HL-60 (cell line): ENCODE data around the gene PLPP3.

Experiments used
- DNase-seq, 2 experiments: peaks; one replicate each; pipeline ENCODE4 v3.0.0-alpha.2; 2010 to 2020; ENCODE audit warnings: low read depth in 1 of 2, low spot score in 1 of 2
- H3K27ac ChIP-seq: fragments of 250-450 bp; sonication (Bioruptor Pico); replicated peaks from 2 replicates; pipeline ENCODE4 v1.5.1; 2020; ENCODE audit warnings: mild to moderate bottlenecking, moderate library complexity
- H3K27me3 ChIP-seq: fragments of 250-450 bp; sonication (Bioruptor Pico); 2 replicates; pipeline ENCODE4 v1.5.1; 2021; ENCODE audit warnings: mild to moderate bottlenecking, moderate library complexity; ENCODE audit not compliant: insufficient read depth, poor library complexity, severe bottlenecking
- H3K4me3 ChIP-seq: replicated peaks from 2 replicates; pipeline ENCODE4 v1.5.1; 2011; ENCODE audit warnings: mild to moderate bottlenecking, control low read depth, low read length; ENCODE audit not compliant: insufficient read depth
- GABPA ChIP-seq: IDR thresholded peaks from 2 replicates; pipeline ENCODE4 v1.6.1; 2012; ENCODE audit warnings: low read depth
- POLR2AphosphoS5 ChIP-seq: IDR thresholded peaks from 2 replicates; pipeline ENCODE4 v1.6.1; 2012; ENCODE audit warnings: low read depth
- REST ChIP-seq: IDR thresholded peaks from 2 replicates; pipeline ENCODE4 v1.6.1; 2012; ENCODE audit warnings: low read depth; ENCODE audit not compliant: insufficient replicate concordance
- SPI1 ChIP-seq: IDR thresholded peaks from 2 replicates; pipeline ENCODE4 v1.6.1; 2012; ENCODE audit warnings: low read depth, mild to moderate bottlenecking, borderline replicate concordance
- TF ChIP-seq, protein P1 (sequence below): IDR thresholded peaks from one replicate; pipeline ENCODE4 v1.5.1; 2011; ENCODE audit warnings: low read length, control low read depth, inconsistent platforms; ENCODE audit not compliant: insufficient read depth

The PLPP3 gene

GRCh38 chr1:56472860-56473259, 106.5 kb downstream of the PLPP3 start:
- H3K27me3 ChIP-seq, result peaks cover 12% of the 10 kb centered on the region
- TF ChIP-seq REST, result no peak
- TF ChIP-seq, protein P1, sequence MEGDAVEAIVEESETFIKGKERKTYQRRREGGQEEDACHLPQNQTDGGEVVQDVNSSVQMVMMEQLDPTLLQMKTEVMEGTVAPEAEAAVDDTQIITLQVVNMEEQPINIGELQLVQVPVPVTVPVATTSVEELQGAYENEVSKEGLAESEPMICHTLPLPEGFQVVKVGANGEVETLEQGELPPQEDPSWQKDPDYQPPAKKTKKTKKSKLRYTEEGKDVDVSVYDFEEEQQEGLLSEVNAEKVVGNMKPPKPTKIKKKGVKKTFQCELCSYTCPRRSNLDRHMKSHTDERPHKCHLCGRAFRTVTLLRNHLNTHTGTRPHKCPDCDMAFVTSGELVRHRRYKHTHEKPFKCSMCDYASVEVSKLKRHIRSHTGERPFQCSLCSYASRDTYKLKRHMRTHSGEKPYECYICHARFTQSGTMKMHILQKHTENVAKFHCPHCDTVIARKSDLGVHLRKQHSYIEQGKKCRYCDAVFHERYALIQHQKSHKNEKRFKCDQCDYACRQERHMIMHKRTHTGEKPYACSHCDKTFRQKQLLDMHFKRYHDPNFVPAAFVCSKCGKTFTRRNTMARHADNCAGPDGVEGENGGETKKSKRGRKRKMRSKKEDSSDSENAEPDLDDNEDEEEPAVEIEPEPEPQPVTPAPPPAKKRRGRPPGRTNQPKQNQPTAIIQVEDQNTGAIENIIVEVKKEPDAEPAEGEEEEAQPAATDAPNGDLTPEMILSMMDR, result no peak
- TF ChIP-seq POLR2AphosphoS5, result no peak
- TF ChIP-seq SPI1, result peak; percentile 98
- TF ChIP-seq GABPA, result no peak
- peak; percentile 1 to 76 for DNase-seq
- H3K27ac ChIP-seq, result no peak overlapping the region
- H3K4me3 ChIP-seq, result no peak overlapping the region

- DNase-seq, result no peak
- H3K27ac ChIP-seq, result no peak overlapping the region
- TF ChIP-seq REST (no peak), SPI1 (no peak), GABPA (no peak), POLR2AphosphoS5 (no peak)
- TF ChIP-seq, protein P1, result no peak
These were observed 109.6 kb downstream of the PLPP3 start for GRCh38 chr1:56469640-56470371.

GRCh38 chr1:56468518-56468917, 110.8 kb downstream of the PLPP3 start:
- Histone ChIP-seq H3K27ac (no peak overlapping the region), H3K4me3 (no peak overlapping the region), H3K27me3 (no peaks in the 10 kb centered on the region)
- no peak for TF ChIP-seq SPI1
- TF ChIP-seq, protein P1, result no peak
- no peak for TF ChIP-seq POLR2AphosphoS5
- TF ChIP-seq REST, result no peak
- no peak for TF ChIP-seq GABPA
- DNase-seq, result no peak

More at GRCh38 chr1:56469640-56470371, 109.6 kb downstream of the PLPP3 start:
- no peak overlapping the region for H3K4me3 ChIP-seq
- H3K27me3 ChIP-seq, result no peaks in the 10 kb centered on the region
